Measurements from ENCODE around the gene RPS21.

RPS21 gene

GRCh38 chr20:62354031-62354808 lies 32.7 kb upstream of the RPS21 start:
- no peak for DNase-seq (ENCODE audit: low read depth)

- DNase-seq (ENCODE audit: low read depth) = no peak
These were observed 32.0 kb upstream of the RPS21 start for GRCh38 chr20:62354811-62355341.

- no peak for DNase-seq (ENCODE audit: low read depth)
These were observed 31.4 kb upstream of the RPS21 start for GRCh38 chr20:62355516-62355877.

- no peak for DNase-seq (ENCODE audit: low read depth)
These were observed 30.9 kb upstream of the RPS21 start for GRCh38 chr20:62355878-62356588.

GRCh38 chr20:62356589-62357186 lies 30.2 kb upstream of the RPS21 start:
- DNase-seq (ENCODE audit: low read depth) = no peak

- DNase-seq (ENCODE audit: low read depth) = no peak
These were observed 29.7 kb upstream of the RPS21 start for GRCh38 chr20:62357187-62357667.

GRCh38 chr20:62357681-62358080 lies 29.2 kb upstream of the RPS21 start:
- no peak for DNase-seq (ENCODE audit: low read depth)

- no peak for DNase-seq (ENCODE audit: low read depth)
These were observed 28.5 kb upstream of the RPS21 start for GRCh38 chr20:62358171-62359042.

GRCh38 chr20:62359043-62359490 lies 27.8 kb upstream of the RPS21 start:
- DNase-seq (ENCODE audit: low read depth) = no peak

- DNase-seq (ENCODE audit: low read depth) = no peak
These were observed 27.3 kb upstream of the RPS21 start for GRCh38 chr20:62359491-62360121.

GRCh38 chr20:62360854-62361798 lies 25.8 kb upstream of the RPS21 start:
- no peak for DNase-seq (ENCODE audit: low read depth)

GRCh38 chr20:62361799-62362589 lies 24.9 kb upstream of the RPS21 start:
- DNase-seq (ENCODE audit: low read depth) = no peak

GRCh38 chr20:62362590-62362940 lies 24.3 kb upstream of the RPS21 start:
- no peak for DNase-seq (ENCODE audit: low read depth)

GRCh38 chr20:62362991-62363919 lies 23.6 kb upstream of the RPS21 start:
- DNase-seq (ENCODE audit: low read depth) = no peak

GRCh38 chr20:62363920-62364851 lies 22.7 kb upstream of the RPS21 start:
- no peak for DNase-seq (ENCODE audit: low read depth)

- no peak for DNase-seq (ENCODE audit: low read depth)
These were observed 21.8 kb upstream of the RPS21 start for GRCh38 chr20:62364911-62365736.

Measured in activated T-helper 1 cell treated with Interleukin-2 at 50 U/mL for 16 hours (primary cell).